Measurements from ENCODE around the gene CPT1B.

DNA sequence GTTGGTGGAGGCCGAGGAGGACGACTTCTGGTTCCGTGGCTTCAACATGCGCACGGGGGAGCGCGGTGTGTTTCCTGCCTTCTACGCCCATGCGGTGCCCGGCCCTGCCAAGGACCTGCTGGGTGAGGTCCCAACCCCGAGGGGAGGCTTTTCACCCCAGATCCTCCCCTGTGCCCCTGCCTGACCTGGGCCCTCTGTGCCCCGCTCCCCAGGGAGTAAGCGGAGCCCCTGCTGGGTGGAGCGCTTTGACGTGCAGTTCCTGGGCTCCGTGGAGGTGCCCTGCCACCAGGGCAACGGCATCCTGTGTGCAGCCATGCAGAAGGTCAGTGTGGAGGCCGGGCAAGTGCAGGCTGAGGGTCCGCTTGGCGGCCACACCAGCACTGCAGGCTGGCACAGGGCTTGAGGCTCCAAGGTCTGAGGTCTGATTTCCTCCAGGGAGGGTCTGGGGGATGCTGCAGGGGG lies 27.4 kb upstream of the CPT1B start:
- no peak for TF ChIP-seq CTCF (IDR thresholded peaks at IDR 0.05)
- TF ChIP-seq POLR2A (IDR thresholded peaks at IDR 0.05), result no peak

Measured in esophagus squamous epithelium (tissue), 4 donors.